Keratinocyte (primary cell): ENCODE measurements around the gene PLXNA2.

Experiments used
- EZH2 ChIP-seq: IDR thresholded peaks from one replicate; pipeline ENCODE4 v1.6.1; 2012; ENCODE audit warnings: inconsistent platforms, mild to moderate bottlenecking, low read length, moderate library complexity
- TF ChIP-seq, protein P1 (sequence below), 3 experiments: IDR thresholded peaks in 1 of 3; conservative IDR thresholded peaks in 1 of 3; optimal IDR thresholded peaks in 1 of 3; 2 replicates in 2 of 3; 3 replicates in 1 of 3; pipeline versions ENCODE3 to v1.5.1; 2011; ENCODE audit warnings: low read length in 3 of 3, mild to moderate bottlenecking in 3 of 3, moderate library complexity in 2 of 3, control low read depth in 1 of 3, inconsistent platforms in 1 of 3; ENCODE audit not compliant: insufficient read depth in 2 of 3; ENCODE audit errors: extremely low read depth in 1 of 3

DNA sequence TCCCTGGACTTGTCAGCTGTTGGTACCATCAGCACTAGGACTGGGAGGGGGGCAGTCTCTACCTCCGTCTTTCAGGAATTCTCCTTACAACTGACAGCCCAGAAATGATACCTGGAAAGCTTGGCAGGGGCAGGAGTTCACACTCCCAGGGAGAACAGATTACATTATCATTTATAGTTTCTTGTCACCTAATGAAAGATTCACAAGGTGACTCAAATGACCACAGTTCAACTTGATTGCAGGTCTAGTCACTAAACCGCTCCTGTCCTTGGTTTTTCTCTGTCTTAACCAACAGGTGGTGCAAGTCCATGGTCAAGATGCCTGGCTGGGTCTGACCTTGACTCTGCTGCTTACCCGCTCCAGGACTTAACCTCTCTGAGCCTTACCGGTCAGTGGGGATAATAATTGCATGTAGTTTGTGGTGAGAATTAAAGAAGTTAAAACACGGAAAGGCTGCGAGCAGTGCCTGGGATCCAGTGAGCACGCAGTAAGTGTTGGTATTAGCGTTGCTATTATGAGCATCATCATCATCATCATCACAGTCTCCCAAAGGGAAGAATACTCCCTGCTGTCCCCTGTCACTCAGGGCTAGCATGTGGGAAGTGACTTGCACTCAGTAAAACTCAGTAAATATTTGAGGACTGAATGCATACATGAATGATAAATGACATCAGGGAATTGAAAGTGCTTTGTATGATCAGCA is 207.9 kb downstream of the PLXNA2 start:
- TF ChIP-seq EZH2: no peak
- TF ChIP-seq, protein P1, sequence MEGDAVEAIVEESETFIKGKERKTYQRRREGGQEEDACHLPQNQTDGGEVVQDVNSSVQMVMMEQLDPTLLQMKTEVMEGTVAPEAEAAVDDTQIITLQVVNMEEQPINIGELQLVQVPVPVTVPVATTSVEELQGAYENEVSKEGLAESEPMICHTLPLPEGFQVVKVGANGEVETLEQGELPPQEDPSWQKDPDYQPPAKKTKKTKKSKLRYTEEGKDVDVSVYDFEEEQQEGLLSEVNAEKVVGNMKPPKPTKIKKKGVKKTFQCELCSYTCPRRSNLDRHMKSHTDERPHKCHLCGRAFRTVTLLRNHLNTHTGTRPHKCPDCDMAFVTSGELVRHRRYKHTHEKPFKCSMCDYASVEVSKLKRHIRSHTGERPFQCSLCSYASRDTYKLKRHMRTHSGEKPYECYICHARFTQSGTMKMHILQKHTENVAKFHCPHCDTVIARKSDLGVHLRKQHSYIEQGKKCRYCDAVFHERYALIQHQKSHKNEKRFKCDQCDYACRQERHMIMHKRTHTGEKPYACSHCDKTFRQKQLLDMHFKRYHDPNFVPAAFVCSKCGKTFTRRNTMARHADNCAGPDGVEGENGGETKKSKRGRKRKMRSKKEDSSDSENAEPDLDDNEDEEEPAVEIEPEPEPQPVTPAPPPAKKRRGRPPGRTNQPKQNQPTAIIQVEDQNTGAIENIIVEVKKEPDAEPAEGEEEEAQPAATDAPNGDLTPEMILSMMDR (optimal IDR thresholded peaks at IDR 0.05 in 1 of 3, IDR thresholded peaks at IDR 0.05 in 1 of 3, conservative IDR thresholded peaks at IDR 0.05 in 1 of 3; ENCODE audit: extremely low read depth in 1 of 3, insufficient read depth in 2 of 3, low read length in 3 of 3): peak; percentile 15 to 52 (median 30)
